ENCODE results near the gene ELAVL2.

The ELAVL2 gene

GRCh38 chr9:23826120-23826629 is at the start of gene ELAVL2:
Gene ELAVL2, minus strand, starts transcription at chr9:23826240. Its CDS starts 64,006 bp downstream, at chr9:23762234.
- DNase-seq (ENCODE audit: low read depth), result no peak

DNA sequence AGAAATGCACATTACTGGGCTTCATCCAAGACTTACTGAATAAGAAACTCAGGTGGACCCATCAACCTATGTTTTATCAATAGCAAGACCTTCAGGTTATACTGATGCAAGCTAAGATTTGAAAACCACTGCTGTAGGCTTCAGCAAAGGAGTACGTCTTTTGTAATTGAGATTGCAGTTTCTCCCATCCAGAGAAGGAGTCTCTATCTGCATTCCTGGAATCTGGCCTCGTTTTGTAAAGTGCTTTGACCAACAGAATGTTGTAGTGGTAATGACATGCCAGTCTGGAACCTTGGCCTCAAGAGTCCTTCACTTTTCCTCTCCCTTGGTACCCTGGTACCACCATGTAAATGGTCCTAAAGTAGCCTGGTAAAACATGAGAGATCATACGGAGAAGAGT is 32.2 kb upstream of the ELAVL2 start:
- no peak for DNase-seq (ENCODE audit: low read depth)

DNA sequence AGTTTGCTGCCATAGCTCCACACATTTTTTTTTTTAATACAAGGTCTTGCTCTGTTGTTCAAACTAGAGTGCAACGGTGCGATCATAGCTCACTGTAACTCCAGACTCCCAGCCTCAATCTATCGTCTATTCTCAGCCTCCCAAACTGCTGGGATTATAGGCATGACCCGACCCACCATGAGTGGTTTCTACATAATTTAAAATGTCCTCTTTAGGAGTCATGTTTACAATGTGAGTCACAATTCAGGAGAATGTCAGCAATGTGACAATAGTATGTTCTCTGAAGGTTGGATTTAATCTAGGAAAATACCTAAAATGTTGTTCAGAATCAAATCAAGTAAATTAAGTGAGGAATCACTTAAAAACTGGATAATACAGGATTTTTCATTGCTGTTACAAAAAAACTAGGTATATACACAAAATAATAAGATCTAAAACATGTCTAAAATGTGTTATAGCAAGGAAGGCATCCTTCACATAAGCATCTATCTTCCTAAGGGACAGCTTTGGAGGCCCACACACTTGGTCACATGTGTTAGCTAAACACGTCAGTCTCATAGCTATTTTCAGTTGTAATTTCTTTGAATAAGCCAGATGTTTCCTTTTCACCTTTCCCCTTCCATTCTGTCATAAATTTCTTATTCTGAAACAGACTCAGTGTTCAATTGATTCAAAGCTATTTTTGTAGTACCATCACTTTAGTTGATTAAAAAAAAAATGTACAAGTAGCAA is 30.0 kb upstream of the ELAVL2 start:
- DNase-seq (ENCODE audit: low read depth), result no peak

DNA sequence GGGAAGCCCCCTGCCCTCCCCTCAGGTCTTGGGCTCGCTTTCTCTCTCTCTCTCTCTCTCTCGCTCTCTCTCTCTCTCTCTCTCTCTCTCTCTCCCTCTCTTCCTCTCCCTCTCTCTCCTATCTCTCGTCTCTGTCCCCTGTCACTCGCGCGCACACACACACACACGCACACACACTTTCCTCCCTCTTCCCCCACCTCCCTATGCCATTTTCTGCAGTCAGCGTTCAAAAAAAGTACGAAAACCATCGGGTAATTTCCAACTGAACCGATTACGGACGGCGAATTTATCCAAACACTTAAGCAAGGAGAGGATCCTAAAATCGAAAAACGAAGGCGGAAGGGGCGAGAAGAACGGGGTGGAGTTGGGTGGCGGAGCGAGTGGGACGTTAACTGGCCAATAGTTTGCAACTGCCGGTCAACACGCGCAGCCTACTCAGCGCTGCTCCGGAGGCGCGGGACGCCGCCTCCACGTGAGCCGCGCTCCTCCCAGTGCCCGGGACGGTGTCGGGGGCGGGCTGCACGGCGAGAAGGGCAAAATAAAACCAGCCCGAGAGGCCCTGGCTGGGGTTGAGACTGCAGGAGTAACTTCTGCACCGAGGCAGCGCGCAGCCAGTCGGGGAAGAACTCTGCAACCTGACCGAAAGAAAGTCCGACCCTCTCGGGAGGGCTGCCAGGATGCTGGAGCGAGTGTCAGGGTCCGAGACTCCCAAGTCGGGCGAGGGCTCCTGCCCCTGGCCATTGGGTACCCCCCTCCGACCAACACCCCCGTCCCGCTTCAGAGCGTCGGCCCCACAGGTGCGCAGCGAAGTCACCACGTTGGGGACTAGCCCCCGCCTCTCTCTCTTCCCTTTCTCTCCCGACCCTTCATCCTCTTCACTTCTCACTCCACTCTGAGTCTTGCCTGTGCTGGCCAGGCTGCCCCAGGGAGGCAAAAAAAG is 24.9 kb upstream of the ELAVL2 start:
- DNase-seq (ENCODE audit: low read depth), result no peak

- no peak for DNase-seq (ENCODE audit: low read depth)
These were observed 24.2 kb upstream of the ELAVL2 start for GRCh38 chr9:23850242-23850689.

DNA sequence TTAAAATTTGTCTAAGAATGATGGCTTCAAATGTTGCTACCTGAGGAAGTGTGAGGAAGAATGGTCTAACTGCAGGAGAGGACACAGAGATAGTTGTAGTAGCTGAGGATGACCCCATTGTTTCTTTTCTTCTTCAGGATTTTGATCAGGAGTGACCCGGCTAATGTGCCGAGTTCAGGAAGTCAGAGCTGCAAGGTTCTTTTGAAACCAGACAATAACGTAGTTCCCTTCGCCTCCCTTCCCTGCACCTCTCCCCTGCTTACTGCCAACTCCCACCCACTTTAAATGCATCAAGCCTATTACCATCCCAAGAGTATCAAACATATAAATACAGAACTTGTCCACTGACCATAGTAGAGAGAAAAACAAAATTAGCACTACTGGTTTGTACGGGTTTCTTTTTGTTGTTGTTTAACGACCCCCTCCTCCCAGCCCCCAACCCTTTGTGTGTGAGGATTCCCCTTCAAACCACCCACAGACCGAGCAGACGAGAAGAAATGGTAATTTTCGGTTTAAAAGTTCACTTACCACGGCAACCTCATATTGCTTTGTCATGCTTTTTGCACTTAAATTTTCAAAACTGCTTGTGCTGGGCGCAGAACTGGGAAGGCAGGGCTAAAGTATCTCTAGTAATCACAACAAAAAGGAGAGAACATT is 23.5 kb upstream of the ELAVL2 start:
- no peak for DNase-seq (ENCODE audit: low read depth)

- no peak for DNase-seq (ENCODE audit: low read depth)
These were observed 16.6 kb upstream of the ELAVL2 start for GRCh38 chr9:23842565-23843129.

DNA sequence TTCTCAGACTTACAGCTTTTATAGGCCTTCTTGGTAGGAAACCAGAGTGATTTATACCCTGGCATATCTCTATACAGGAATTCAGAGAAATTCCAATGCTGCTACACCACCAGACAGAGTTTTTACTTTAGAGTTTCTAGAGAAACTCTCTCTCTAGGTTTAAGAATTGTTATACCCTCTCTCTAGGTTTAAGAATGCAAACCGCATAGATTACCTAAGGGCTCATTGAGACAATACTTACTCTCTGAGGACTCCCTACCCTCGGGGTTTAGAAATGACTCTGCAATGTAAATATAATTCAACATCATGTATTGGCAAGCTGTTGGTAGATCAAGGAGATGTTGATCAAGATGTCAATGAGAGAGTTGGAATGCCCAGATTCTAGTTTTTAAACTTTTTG is 15.3 kb upstream of the ELAVL2 start:
- DNase-seq (ENCODE audit: low read depth), result no peak

DNA sequence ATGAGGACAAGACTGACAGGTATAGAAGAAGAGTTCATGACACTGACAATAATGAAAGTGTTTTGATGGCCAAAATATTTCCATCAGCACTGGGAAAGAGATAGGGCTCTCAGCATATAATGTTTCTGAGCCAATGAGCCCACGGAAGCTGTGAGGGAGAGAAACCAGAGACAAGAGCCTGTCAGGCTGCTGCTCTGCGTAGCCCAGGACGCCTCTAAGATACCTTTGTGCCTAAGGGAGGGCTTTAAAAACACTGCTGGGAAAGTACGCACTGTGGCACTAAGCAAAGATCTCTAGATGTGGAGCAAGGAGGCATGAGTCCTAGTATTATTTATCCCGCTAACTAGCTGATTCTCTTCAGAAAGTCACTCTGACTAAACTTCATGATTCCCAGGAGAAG is 11.0 kb upstream of the ELAVL2 start:
- DNase-seq (ENCODE audit: low read depth), result no peak

- no peak for DNase-seq (ENCODE audit: low read depth)
These were observed 5.1 kb upstream of the ELAVL2 start for GRCh38 chr9:23830929-23831730.

DNA sequence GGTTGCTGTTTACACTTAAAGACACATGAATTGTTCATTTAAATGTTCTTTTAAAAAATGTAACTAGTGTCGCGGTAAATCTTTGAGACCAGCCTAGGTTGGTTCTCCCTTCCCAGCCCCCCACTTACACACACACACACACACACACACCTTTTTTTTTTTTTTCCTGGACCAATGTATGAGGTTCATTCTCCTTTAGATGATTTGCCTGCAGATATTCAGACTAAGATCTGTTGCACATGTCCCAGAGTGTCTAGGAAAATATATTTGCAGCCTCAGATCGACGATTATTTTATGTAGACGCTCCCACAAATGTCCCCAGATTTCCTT is 4.4 kb upstream of the ELAVL2 start:
- DNase-seq (ENCODE audit: low read depth), result no peak

GRCh38 chr9:23829580-23830475 is 3.8 kb upstream of the ELAVL2 start:
- no peak for DNase-seq (ENCODE audit: low read depth)

DNA sequence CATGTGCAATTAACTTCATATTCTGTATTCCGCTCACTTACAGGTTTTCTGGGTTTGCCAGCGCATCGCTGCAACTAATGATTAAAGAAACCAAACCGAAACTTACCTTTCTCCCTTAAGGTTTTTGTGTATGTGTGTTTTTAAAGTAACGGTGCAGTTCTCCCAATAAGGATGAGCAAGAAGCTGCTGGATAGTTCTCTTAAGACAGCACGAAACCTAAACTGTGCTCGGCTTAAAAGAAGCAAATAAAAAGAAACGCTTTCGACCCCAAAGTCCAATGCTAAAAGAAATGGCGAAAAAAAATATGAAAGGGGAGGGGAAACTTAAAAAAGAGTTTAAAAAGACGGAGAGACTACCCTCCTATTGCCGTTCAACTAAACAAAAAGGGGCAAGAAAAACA is 340 bp downstream of the ELAVL2 start:
- no peak for DNase-seq (ENCODE audit: low read depth)

DNA sequence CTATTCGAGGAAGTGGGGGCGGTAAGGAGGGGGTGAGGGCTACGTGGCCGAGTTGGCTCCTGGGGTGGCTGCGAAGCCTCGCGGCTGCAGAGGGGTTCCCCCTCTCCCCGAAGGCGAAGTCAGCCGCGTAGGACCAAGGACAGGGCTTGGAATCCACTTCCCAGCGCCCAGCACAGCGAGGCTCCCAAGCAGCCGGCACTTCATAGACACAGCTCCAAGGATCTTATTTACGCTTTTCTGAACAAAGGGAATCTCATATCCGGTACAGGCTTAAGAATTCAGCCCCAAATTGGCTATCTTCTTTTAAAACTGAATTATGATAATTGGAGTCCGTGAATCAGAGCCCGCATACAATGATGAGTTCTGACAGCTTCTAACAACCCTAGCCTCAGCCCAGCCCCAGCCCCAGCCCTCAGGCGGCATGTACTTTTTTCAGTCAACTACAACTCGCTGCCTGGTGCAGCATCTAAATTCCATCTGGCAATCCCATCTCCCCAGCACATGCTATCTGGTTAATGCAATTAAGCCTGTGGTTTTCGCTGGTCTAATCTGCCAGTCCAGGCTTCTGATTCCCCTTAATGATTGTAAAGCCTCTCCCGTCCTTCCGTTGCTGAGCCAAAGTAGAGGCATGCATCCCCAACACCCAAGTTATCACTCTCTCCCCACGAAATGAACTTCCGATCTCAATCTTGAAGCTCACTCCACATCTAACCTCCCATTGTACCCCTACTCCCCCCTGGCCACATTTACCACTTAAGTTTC is 1.0 kb downstream of the ELAVL2 start:
- no peak for DNase-seq (ENCODE audit: low read depth)

DNA sequence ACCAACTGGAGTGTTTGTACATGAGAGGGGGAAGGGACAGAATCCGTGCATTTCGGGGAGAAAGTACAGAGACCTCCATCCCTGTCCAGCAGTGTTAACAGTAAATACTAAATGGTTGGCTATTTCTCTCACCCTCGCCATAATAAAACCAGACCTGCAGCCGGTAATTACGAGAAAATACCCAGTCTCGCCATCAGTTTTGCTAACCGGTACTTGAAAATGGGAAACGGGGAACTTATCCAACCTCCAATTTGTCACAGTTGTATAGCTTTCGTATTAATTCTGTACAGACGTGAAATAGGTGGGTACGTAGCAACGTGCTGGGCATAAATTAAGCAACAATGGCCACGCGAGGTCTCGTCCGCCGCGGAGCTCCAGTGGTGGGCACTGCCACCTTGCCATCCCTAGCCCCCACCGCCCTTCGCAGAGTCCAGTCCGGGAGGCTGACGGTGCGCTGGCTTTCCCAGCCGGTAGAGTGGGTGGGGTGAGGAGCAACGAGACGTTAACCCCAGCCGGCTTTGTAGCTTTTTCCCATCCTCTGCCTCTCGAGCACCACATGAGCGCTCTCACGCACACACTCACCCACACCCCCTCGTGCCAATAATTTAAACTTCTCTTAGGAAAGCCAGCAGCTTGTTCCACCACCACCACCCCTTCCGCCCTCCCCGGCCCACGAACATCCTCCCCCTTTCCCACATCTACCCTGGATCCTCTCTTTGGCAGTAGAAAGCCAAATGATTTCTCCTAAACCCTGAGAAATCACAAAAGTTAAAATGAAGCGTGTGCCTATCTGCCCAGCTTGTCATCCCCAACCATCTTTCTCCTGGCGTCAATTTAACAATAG is 1.8 kb downstream of the ELAVL2 start:
- DNase-seq (ENCODE audit: low read depth), result no peak

GRCh38 chr9:23823269-23823668 is 2.8 kb downstream of the ELAVL2 start:
- DNase-seq (ENCODE audit: low read depth), result no peak

DNA sequence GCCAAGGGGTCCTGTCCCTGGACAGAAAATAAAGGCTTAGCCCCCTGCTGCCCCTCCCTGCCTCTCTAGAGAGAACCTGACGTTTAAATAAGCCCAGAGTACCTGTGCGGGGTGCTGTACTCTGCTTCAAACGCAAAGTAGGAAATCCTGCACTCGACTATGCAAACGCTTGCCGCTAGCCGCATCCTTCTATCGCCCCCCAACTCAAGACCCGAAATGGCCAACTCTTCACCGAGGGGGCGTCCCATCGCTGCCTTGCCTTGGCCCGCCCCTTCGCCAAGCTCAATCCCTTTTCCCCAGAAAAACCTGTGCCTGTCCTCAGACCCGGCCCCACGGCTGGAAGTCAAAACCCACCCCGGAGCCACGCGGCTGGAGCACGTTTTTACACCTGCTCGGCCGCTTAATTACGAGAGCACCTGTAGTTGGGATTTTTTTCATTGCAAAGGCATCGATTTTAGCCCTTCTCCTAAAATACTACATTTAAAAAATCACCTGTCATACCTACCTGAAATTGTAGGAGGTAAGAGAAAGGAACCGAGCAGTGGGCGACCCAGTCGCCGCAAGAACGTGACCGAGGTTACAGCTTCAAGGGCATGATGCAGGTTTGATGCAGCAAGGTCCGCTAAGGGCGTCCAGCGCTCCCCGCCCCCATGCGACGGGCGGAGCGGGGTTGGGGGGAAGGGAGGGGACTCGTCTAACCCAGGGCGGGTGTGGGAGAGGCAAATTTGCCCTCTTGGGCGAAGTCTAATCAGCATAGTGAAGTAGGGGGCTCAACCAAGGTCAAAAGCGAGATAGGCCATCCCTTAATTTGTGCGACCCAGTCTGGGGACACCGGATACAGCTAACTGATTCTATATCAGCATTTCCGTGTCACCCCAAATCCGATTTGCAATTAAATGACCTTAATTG is 3.5 kb downstream of the ELAVL2 start:
- no peak for DNase-seq (ENCODE audit: low read depth)
